H1 (cell line): ENCODE results near the gene AKR1D1. TPM values are rescaled to one million over a fixed set of nuclear protein-coding genes. Genes with fewer than 3 reads are reported as not detected.

ENCODE experiments used
- CTCF ChIA-PET: fragments of 300-600 bp; sonication (Branson Sonifier 250); formaldehyde crosslinking; loops from one replicate; lab custom pipeline; 2021; ENCODE audit not compliant: partially characterized antibody; lab: Charles Lee
- POLR2A ChIA-PET: fragments of 300-600 bp; sonication (Branson Sonifier 250); formaldehyde crosslinking; loops from one replicate; lab custom pipeline; 2021; ENCODE audit warnings: inconsistent platforms; ENCODE audit not compliant: partially characterized antibody; lab: Charles Lee
- DNase-seq, 2 experiments: peaks; one replicate each; pipeline versions ENCODE4 v3.0.0 to v3.0.0-alpha.2; 2010 to 2022; ENCODE audit warnings: low spot score in 2 of 2, low read depth in 1 of 2, mixed read lengths in 1 of 2
- FAIRE-seq: peaks from 2 replicates; lab custom pipeline; 2011; peaks lifted over from hg19 to GRCh38; lab: Jason Lieb, UNC
- H2AFZ ChIP-seq: 2 replicates; pipeline ENCODE4 v1.8.1; 2012; ENCODE audit warnings: low read length, inconsistent platforms
- H2AK5ac ChIP-seq: 2 replicates; pipeline ENCODE4 v1.6.1; 2013; ENCODE audit warnings: low read depth, low read length
- H2BK120ac ChIP-seq: replicated peaks from 2 replicates; pipeline ENCODE3; 2013; ENCODE audit warnings: low read depth, low read length, inconsistent platforms
- H2BK12ac ChIP-seq: 2 replicates; pipeline ENCODE4 v1.6.1; 2013; ENCODE audit warnings: low read depth, low read length
- H2BK15ac ChIP-seq: 2 replicates; pipeline ENCODE4 v1.6.1; 2013; ENCODE audit warnings: low read length
- H2BK20ac ChIP-seq: 2 replicates; pipeline ENCODE4 v1.6.1; 2013; ENCODE audit warnings: low read length
- H2BK5ac ChIP-seq: 2 replicates; pipeline ENCODE4 v1.6.1; 2013; ENCODE audit warnings: low read depth, low read length
- H3K14ac ChIP-seq: 2 replicates; pipeline ENCODE4 v1.6.1; 2013; ENCODE audit warnings: inconsistent platforms; ENCODE audit not compliant: insufficient read length
- H3K18ac ChIP-seq: 2 replicates; pipeline ENCODE4 v1.6.1; 2013; ENCODE audit warnings: low read length; ENCODE audit errors: extremely low read depth
- H3K23ac ChIP-seq: 2 replicates; pipeline ENCODE4 v1.6.1; 2013; ENCODE audit warnings: inconsistent platforms; ENCODE audit not compliant: insufficient read length
- H3K23me2 ChIP-seq: 2 replicates; pipeline ENCODE4 v1.6.1; 2013; ENCODE audit warnings: low read depth, low read length
- H3K27ac ChIP-seq: 2 replicates; pipeline ENCODE4 v1.6.1; 2011; ENCODE audit warnings: low read depth, low read length, inconsistent platforms
- H3K27me3 ChIP-seq, 4 experiments: replicated peaks in 1 of 4; 1 replicate in 1 of 4; 2 replicates in 3 of 4; pipeline versions ENCODE4 v1.6.1 to v1.8.1; 2011 to 2013; ENCODE audit warnings: low read length in 3 of 4, mild to moderate bottlenecking in 3 of 4, inconsistent platforms in 2 of 4, mixed read lengths in 2 of 4, moderate library complexity in 1 of 4; ENCODE audit not compliant: control insufficient read depth in 3 of 4, insufficient read depth in 3 of 4; ENCODE audit errors: extremely low read depth in 1 of 4
- H3K36me3 ChIP-seq, 4 experiments: 2 replicates each; pipeline versions ENCODE4 v1.6.1 to v1.8.1; 2011 to 2013; ENCODE audit warnings: mild to moderate bottlenecking in 4 of 4, low read length in 3 of 4, moderate library complexity in 2 of 4, control low read depth in 1 of 4, inconsistent platforms in 1 of 4; ENCODE audit not compliant: insufficient read depth in 4 of 4, control insufficient read depth in 2 of 4
- H3K4ac ChIP-seq: replicated peaks from 2 replicates; pipeline ENCODE3; 2013; ENCODE audit warnings: low read length, low read depth, mixed read lengths, inconsistent platforms; ENCODE audit not compliant: insufficient read length
- H3K4me1 ChIP-seq, 4 experiments: replicated peaks in 1 of 4; 1 replicate in 1 of 4; 2 replicates in 3 of 4; pipeline versions ENCODE4 v1.6.1 to v1.8.1; 2011 to 2013; ENCODE audit warnings: low read length in 3 of 4, inconsistent platforms in 2 of 4, mixed read lengths in 1 of 4; ENCODE audit not compliant: insufficient read depth in 4 of 4, control insufficient read depth in 3 of 4
- H3K4me2 ChIP-seq, 2 experiments: 2 replicates each; pipeline versions ENCODE4 v1.6.1 to v1.8.1; 2011 to 2013; ENCODE audit warnings: low read depth in 2 of 2, low read length in 2 of 2, control low read depth in 1 of 2, inconsistent platforms in 1 of 2, mild to moderate bottlenecking in 1 of 2; ENCODE audit not compliant: insufficient read depth in 1 of 2
- H3K4me3 ChIP-seq, 4 experiments: fragments of 200-600, 300-600 bp in 1 of 4; sonication (generic), shearing (Covaris generic), sonication (Bioruptor Twin) in 1 of 4; 2 replicates each; pipeline versions ENCODE4 v1.5.1 to v1.8.1; 2011 to 2016; ENCODE audit warnings: low read length in 4 of 4, low read depth in 3 of 4, control low read depth in 2 of 4, inconsistent platforms in 2 of 4, mild to moderate bottlenecking in 2 of 4, mixed read lengths in 1 of 4, moderate library complexity in 1 of 4; ENCODE audit not compliant: insufficient read depth in 2 of 4; ENCODE audit errors: extremely low read depth in 1 of 4
- H3K56ac ChIP-seq: replicated peaks from 2 replicates; pipeline ENCODE3; 2013; ENCODE audit warnings: low read depth, mild to moderate bottlenecking, mixed read lengths, low read length, inconsistent platforms; ENCODE audit not compliant: insufficient read length
- H3K79me1 ChIP-seq: 2 replicates; pipeline ENCODE4 v1.6.1; 2013; ENCODE audit warnings: low read depth, low read length, control low read depth
- H3K79me2 ChIP-seq, 2 experiments: 2 replicates each; pipeline versions ENCODE4 v1.6.1 to v1.8.1; 2012 to 2013; ENCODE audit warnings: low read length in 2 of 2, mild to moderate bottlenecking in 2 of 2, inconsistent platforms in 1 of 2; ENCODE audit not compliant: insufficient read depth in 2 of 2, control insufficient read depth in 1 of 2
- H3K9ac ChIP-seq, 4 experiments: replicated peaks in 1 of 4; 1 replicate in 1 of 4; 2 replicates in 3 of 4; pipeline versions ENCODE4 v1.6.1 to v1.8.1; 2011 to 2013; ENCODE audit warnings: low read depth in 3 of 4, low read length in 3 of 4, control low read depth in 2 of 4, mild to moderate bottlenecking in 2 of 4, moderate library complexity in 2 of 4, inconsistent platforms in 1 of 4; ENCODE audit errors: extremely low read depth in 1 of 4
- H3K9me3 ChIP-seq, 2 experiments: 2 replicates each; pipeline versions ENCODE4 v1.6.1 to v1.8.1; 2012 to 2013; ENCODE audit warnings: mild to moderate bottlenecking in 2 of 2, moderate library complexity in 2 of 2, control low read depth in 1 of 2, inconsistent platforms in 1 of 2, low read depth in 1 of 2, low read length in 1 of 2, mixed read lengths in 1 of 2; ENCODE audit not compliant: insufficient read depth in 2 of 2
- H4K20me1 ChIP-seq, 2 experiments: replicated peaks in 1 of 2; 2 replicates each; pipeline versions ENCODE3 to v1.8.1; 2011 to 2013; ENCODE audit warnings: inconsistent platforms in 2 of 2, low read length in 2 of 2, mild to moderate bottlenecking in 1 of 2; ENCODE audit not compliant: insufficient read depth in 2 of 2, control insufficient read depth in 1 of 2
- H4K5ac ChIP-seq: 2 replicates; pipeline ENCODE4 v1.6.1; 2013; ENCODE audit warnings: low read length, low read depth, mixed read lengths, inconsistent platforms; ENCODE audit not compliant: insufficient read length
- H4K8ac ChIP-seq: 2 replicates; pipeline ENCODE4 v1.8.0; 2013; ENCODE audit warnings: mild to moderate bottlenecking, moderate library complexity, low read length, inconsistent platforms; ENCODE audit not compliant: insufficient read depth; ENCODE audit errors: extremely low read depth
- H4K91ac ChIP-seq: replicated peaks from 2 replicates; pipeline ENCODE3; 2013; ENCODE audit warnings: low read length, mixed read lengths, inconsistent platforms; ENCODE audit not compliant: insufficient read length
- BACH1 ChIP-seq: IDR thresholded peaks from 2 replicates; pipeline ENCODE4 v1.6.1; 2012; ENCODE audit warnings: low read length, improper control_type of control experiment
- BRCA1 ChIP-seq: IDR thresholded peaks from 2 replicates; pipeline ENCODE4 v1.6.1; 2012; ENCODE audit warnings: low read depth, low read length, improper control_type of control experiment
- CBX8 ChIP-seq: fragments of 300-800, 300-1000 bp; sonication (generic); IDR thresholded peaks from 2 replicates; pipeline ENCODE4 v1.7.1; 2016; ENCODE audit warnings: low read depth, low read length, borderline replicate concordance
- CEBPB ChIP-seq: IDR thresholded peaks from 2 replicates; pipeline ENCODE4 v1.6.1; 2012; ENCODE audit warnings: low read depth, low read length
- FOSL1 ChIP-seq: IDR thresholded peaks from 2 replicates; pipeline ENCODE4 v1.6.1; 2011; ENCODE audit warnings: mild to moderate bottlenecking, low read depth, low read length, moderate library complexity; ENCODE audit not compliant: insufficient read depth
- GABPA ChIP-seq: IDR thresholded peaks from 2 replicates; pipeline ENCODE4 v1.6.1; 2011; ENCODE audit warnings: mild to moderate bottlenecking, low read length, moderate library complexity, borderline replicate concordance; ENCODE audit not compliant: insufficient read depth
- NANOG ChIP-seq: IDR thresholded peaks from 2 replicates; pipeline ENCODE4 v1.6.1; 2011; ENCODE audit warnings: low read length, low read depth, mild to moderate bottlenecking, inconsistent platforms; ENCODE audit not compliant: insufficient read depth, poor library complexity, severe bottlenecking
- POLR2A ChIP-seq, 2 experiments: IDR thresholded peaks; 1 replicate in 1 of 2; 2 replicates in 1 of 2; pipeline ENCODE4 v1.6.1; 2011; ENCODE audit warnings: low read depth in 2 of 2, low read length in 2 of 2, mild to moderate bottlenecking in 2 of 2; ENCODE audit errors: control extremely low read depth in 1 of 2
- RFX5 ChIP-seq: IDR thresholded peaks from 2 replicates; pipeline ENCODE4 v1.6.1; 2011; ENCODE audit warnings: low read depth, low read length, improper control_type of control experiment, borderline replicate concordance
- SAP30 ChIP-seq: fragments of 300-600 bp; sonication (generic); IDR thresholded peaks from 2 replicates; pipeline ENCODE4 v1.7.1; 2012; ENCODE audit warnings: low read length, moderate library complexity, mild to moderate bottlenecking, inconsistent platforms; ENCODE audit not compliant: insufficient read depth, insufficient replicate concordance
- SRF ChIP-seq: IDR thresholded peaks from 2 replicates; pipeline ENCODE4 v1.6.1; 2011; ENCODE audit warnings: mild to moderate bottlenecking, low read depth, low read length, moderate library complexity
- TAF1 ChIP-seq: IDR thresholded peaks from 2 replicates; pipeline ENCODE4 v1.6.1; 2011; ENCODE audit warnings: mild to moderate bottlenecking, low read depth, low read length
- WGBS, 2 experiments: shearing (Covaris generic) in 1 of 2; methylation state at CpG; one replicate each; pipeline versions ENCODE4 v1.1.6 to v1.1.7; 2013 to 2015; ENCODE audit warnings: low lambda C conversion rate in 2 of 2, mixed read lengths in 2 of 2, inconsistent platforms in 1 of 2, low coverage in 1 of 2, missing lambda C conversion rate in 1 of 2; ENCODE audit not compliant: insufficient replicate concordance in 2 of 2, insufficient coverage in 1 of 2, insufficient read length in 1 of 2; ENCODE audit errors: extremely low coverage in 1 of 2, missing lambda C conversion rate in 1 of 2; 5-methylcytosine and 5-hydroxymethylcytosine counted together
- polyA plus RNA-seq, 7 experiments: library from polyadenylated mRNA; depleted of rRNA in 3 of 7; stranded (reverse) in 5 of 7; unstranded in 2 of 7; fragments of >200 nt in 5 of 7; fragments of 200-250 nt in 2 of 7; gene quantifications; 1 replicate in 5 of 7; 2 replicates in 1 of 7; 4 replicates in 1 of 7; pipeline versions ENCODE4 v1.2.1 to v1.2.3, GENCODE V29; 2011 to 2013; ENCODE audit warnings: missing spikeins in 2 of 7, mixed read lengths in 2 of 7
- total RNA-seq: library from RNA; stranded (reverse); fragmentation: NEBNext Ultra II Directional; extraction: Animal tissue kit (Norgen Biotek cat#: 25700); gene quantifications from 2 replicates; pipeline ENCODE4 v1.2.1, GENCODE V29; 2021
- TF ChIP-seq, protein P1 (sequence below): IDR thresholded peaks from 2 replicates; pipeline ENCODE4 v1.6.1; 2011; ENCODE audit warnings: low read depth, mild to moderate bottlenecking, low read length; ENCODE audit not compliant: insufficient read depth

The AKR1D1 gene
- total and polyA plus RNA-seq, 2 of the 8 experiments (the other 6 are each of a cell fraction or from before 2014, with no cell fraction given): not detected

DNA sequence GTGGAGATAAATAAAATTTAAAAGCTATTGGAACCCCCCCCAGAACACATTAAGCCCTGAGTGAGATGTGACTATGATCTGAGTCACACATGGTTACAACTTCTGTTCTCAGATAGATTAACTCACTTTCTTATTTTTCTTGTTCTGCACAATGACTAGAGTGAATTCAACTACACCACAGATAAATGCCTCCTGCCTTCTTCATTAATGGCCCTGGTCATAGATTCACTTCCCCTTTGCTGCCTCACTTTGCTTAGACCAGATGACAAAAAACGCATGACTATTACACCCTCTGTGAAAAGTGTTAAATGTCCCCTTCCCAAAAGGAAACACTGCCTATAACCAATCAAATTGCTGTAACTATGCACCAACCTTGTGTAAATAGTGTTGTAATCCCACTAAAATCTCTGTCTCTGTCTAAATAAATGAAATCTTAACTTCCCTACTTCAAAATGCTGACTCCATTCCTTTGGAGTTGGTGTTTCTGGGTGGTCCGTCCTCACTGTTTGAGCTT is 49.4 kb downstream of the AKR1D1 start:
- Histone ChIP-seq H3K4me2 (no peak overlapping the region), H3K27me3 (no peaks in the 10 kb centered on the region)
- TF ChIP-seq CBX8 (no peak), BRCA1 (no peak), SAP30 (no peak), BACH1 (no peak), RFX5 (no peak), SRF (no peak), CEBPB (no peak), TAF1 (no peak), FOSL1 (no peak), NANOG (no peak), POLR2A (IDR thresholded peaks at IDR 0.05; ENCODE audit: control extremely low read depth in 1 of 2, low read depth in 2 of 2, low read length in 2 of 2) (no peak), GABPA (no peak)
- TF ChIP-seq, protein P1, sequence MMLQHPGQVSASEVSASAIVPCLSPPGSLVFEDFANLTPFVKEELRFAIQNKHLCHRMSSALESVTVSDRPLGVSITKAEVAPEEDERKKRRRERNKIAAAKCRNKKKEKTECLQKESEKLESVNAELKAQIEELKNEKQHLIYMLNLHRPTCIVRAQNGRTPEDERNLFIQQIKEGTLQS: no peak

More for the DNA sequence above, 49.4 kb downstream of the AKR1D1 start:
- FAIRE-seq (no peak), DNase-seq (no peak)
- POLR2A ChIA-PET: interaction anchor here (1.3 kb wide), 1 partner anchor 15 kb away, joined by 3 read pairs; no protein-coding TSS in a partner anchor
- H3K4ac ChIP-seq: no peak overlapping the region
- no peaks in the 10 kb centered on the region for H4K20me1 ChIP-seq
- H2BK12ac ChIP-seq: no peak overlapping the region
- H3K9ac ChIP-seq: no peak overlapping the region
- H4K5ac ChIP-seq: no peak overlapping the region
- H3K4me3 ChIP-seq: no peak overlapping the region
- H3K79me2 ChIP-seq: no peaks in the 10 kb centered on the region
- H3K14ac ChIP-seq: no peak overlapping the region
- H2AK5ac ChIP-seq: no peak overlapping the region
- H2AFZ ChIP-seq: no peak overlapping the region
- no peak overlapping the region for H2BK5ac ChIP-seq
- H3K4me1 ChIP-seq: peaks cover 0 to 3% (median 0%) of the 10 kb centered on the region in 4 experiments; a peak in 1 of 7 replicates
- no peak overlapping the region for H4K91ac ChIP-seq
- no peak overlapping the region for H3K27ac ChIP-seq
- H2BK15ac ChIP-seq: no peak overlapping the region
- WGBS, 2 experiments: 85% methylated on average over 2 of the region's 2 CpGs; no CpG with 5 or more reads in 1 of the 2 experiments
- H3K79me1 ChIP-seq: no peaks in the 10 kb centered on the region
- CTCF ChIA-PET: interaction anchor here (0.6 to 0.9 kb wide), 3 partner anchors 11 to 374 kb away, joined by 3 to 4 read pairs (median 3); no protein-coding TSS in a partner anchor
- no peaks in the 10 kb centered on the region for H3K23me2 ChIP-seq
- H4K8ac ChIP-seq: no peak overlapping the region
- no peak overlapping the region for H2BK20ac ChIP-seq
- H3K18ac ChIP-seq: no peak overlapping the region
- no peak overlapping the region for H3K23ac ChIP-seq
- no peak overlapping the region for H3K56ac ChIP-seq
- peaks cover 13% of the 10 kb centered on the region in 2 experiments; a peak in 3 of 4 replicates for H3K9me3 ChIP-seq
- no peaks in the 10 kb centered on the region for H3K36me3 ChIP-seq
- no peak overlapping the region for H2BK120ac ChIP-seq
